Panc1 (cell line): Measurements from ENCODE around the gene TRPM1.

ENCODE experiments used
- CTCF ChIP-seq: fragments of 450-650 bp; IDR thresholded peaks from 2 replicates; pipeline ENCODE4 v1.5.1; 2017; ENCODE audit warnings: mild to moderate bottlenecking
- POLR2AphosphoS5 ChIP-seq: IDR thresholded peaks from 2 replicates; pipeline ENCODE4 v1.6.1; 2012; ENCODE audit warnings: mild to moderate bottlenecking, low read depth, low read length, moderate library complexity
- REST ChIP-seq, 2 experiments: IDR thresholded peaks; 2 replicates each; pipeline ENCODE4 v1.6.1; 2011 to 2012; ENCODE audit warnings: low read depth in 2 of 2, control low read depth in 1 of 2, low read length in 1 of 2, mild to moderate bottlenecking in 1 of 2, moderate library complexity in 1 of 2; ENCODE audit not compliant: insufficient read depth in 1 of 2
- TCF7L2 ChIP-seq: IDR thresholded peaks from 2 replicates; pipeline ENCODE4 v1.6.1; 2011; ENCODE audit warnings: mild to moderate bottlenecking, low read depth, low read length, inconsistent platforms

- TF ChIP-seq REST (IDR thresholded peaks at IDR 0.05; ENCODE audit: insufficient read depth in 1 of 2, low read depth in 2 of 2, low read length in 1 of 2) (no peak), CTCF (no peak), POLR2AphosphoS5 (no peak), TCF7L2 (no peak)
Measured at GRCh38 chr15:31147944-31148296, 46.4 kb upstream of the TRPM1 start.
